Measurements from ENCODE around the gene DISC1.
"Not testable (repeated sequence)": the region's sequence is repeated elsewhere in the genome, so short reads cannot be mapped to it uniquely, and the experiment has no call there.

DISC1 gene

GRCh38 chr1:231878737-231879136 lies 252.1 kb downstream of the DISC1 start:
- H3K27ac Mint-ChIP-seq, result no peak overlapping the region
- H3K9me3 Mint-ChIP-seq, result peaks cover 3% of the 10 kb centered on the region
- H3K27me3 Mint-ChIP-seq, result no peaks in the 10 kb centered on the region
- H3K4me3 Mint-ChIP-seq, result no peak overlapping the region
- H3K4me1 Mint-ChIP-seq, result peaks cover 9% of the 10 kb centered on the region
- peaks cover 14% of the 10 kb centered on the region for H3K36me3 Mint-ChIP-seq

- peaks cover 14% of the 10 kb centered on the region for H3K36me3 Mint-ChIP-seq
- no peaks in the 10 kb centered on the region for H3K27me3 Mint-ChIP-seq
- H3K9me3 Mint-ChIP-seq, result peaks cover 3% of the 10 kb centered on the region
- H3K4me3 Mint-ChIP-seq, result no peak overlapping the region
- peaks cover 9% of the 10 kb centered on the region for H3K4me1 Mint-ChIP-seq
- no peak overlapping the region for H3K27ac Mint-ChIP-seq
Measured at GRCh38 chr1:231879296-231879695, 252.7 kb downstream of the DISC1 start.

GRCh38 chr1:231882333-231882732 lies 255.7 kb downstream of the DISC1 start:
- H3K4me1 Mint-ChIP-seq, result peaks cover 9% of the 10 kb centered on the region
- H3K36me3 Mint-ChIP-seq, result peaks cover 4% of the 10 kb centered on the region
- H3K27me3 Mint-ChIP-seq, result no peaks in the 10 kb centered on the region
- no peak overlapping the region for H3K27ac Mint-ChIP-seq
- H3K9me3 Mint-ChIP-seq, result no peaks in the 10 kb centered on the region
- no peak overlapping the region for H3K4me3 Mint-ChIP-seq

GRCh38 chr1:231882790-231883189 lies 256.2 kb downstream of the DISC1 start:
- H3K27ac Mint-ChIP-seq, result no peak overlapping the region
- peaks cover 4% of the 10 kb centered on the region for H3K36me3 Mint-ChIP-seq
- H3K4me1 Mint-ChIP-seq, result peaks cover 9% of the 10 kb centered on the region
- no peaks in the 10 kb centered on the region for H3K27me3 Mint-ChIP-seq
- H3K4me3 Mint-ChIP-seq, result no peak overlapping the region
- no peaks in the 10 kb centered on the region for H3K9me3 Mint-ChIP-seq

GRCh38 chr1:231883382-231883781 lies 256.8 kb downstream of the DISC1 start:
- Mint-ChIP-seq H3K4me1 (peaks cover 12% of the 10 kb centered on the region), H3K9me3 (no peaks in the 10 kb centered on the region), H3K4me3 (no peak overlapping the region)

GRCh38 chr1:231885209-231885854 lies 258.7 kb downstream of the DISC1 start:
- H3K36me3 Mint-ChIP-seq, result peaks cover 9% of the 10 kb centered on the region
- H3K4me1 Mint-ChIP-seq, result peaks cover 12% of the 10 kb centered on the region
- H3K9me3 Mint-ChIP-seq, result no peaks in the 10 kb centered on the region
- no peak overlapping the region for H3K27ac Mint-ChIP-seq
- H3K4me3 Mint-ChIP-seq, result no peak overlapping the region
- H3K27me3 Mint-ChIP-seq, result no peaks in the 10 kb centered on the region

More at GRCh38 chr1:231883382-231883781, 256.8 kb downstream of the DISC1 start:
- no peaks in the 10 kb centered on the region for H3K27me3 Mint-ChIP-seq
- peaks cover 7% of the 10 kb centered on the region for H3K36me3 Mint-ChIP-seq
- no peak overlapping the region for H3K27ac Mint-ChIP-seq

- Mint-ChIP-seq H3K4me3 (no peak overlapping the region), H3K27me3 (no peaks in the 10 kb centered on the region), H3K27ac (no peak overlapping the region), H3K36me3 (peaks cover 12% of the 10 kb centered on the region), H3K9me3 (no peaks in the 10 kb centered on the region), H3K4me1 (peaks cover 12% of the 10 kb centered on the region)
Measured at GRCh38 chr1:231887166-231887565, 260.6 kb downstream of the DISC1 start.

- H3K27ac Mint-ChIP-seq, result no peak overlapping the region
- H3K27me3 Mint-ChIP-seq, result no peaks in the 10 kb centered on the region
- peaks cover 12% of the 10 kb centered on the region for H3K36me3 Mint-ChIP-seq
- H3K4me3 Mint-ChIP-seq, result no peak overlapping the region
- H3K9me3 Mint-ChIP-seq, result no peaks in the 10 kb centered on the region
- peaks cover 9% of the 10 kb centered on the region for H3K4me1 Mint-ChIP-seq
Measured at GRCh38 chr1:231887866-231888265, 261.3 kb downstream of the DISC1 start.

- no peaks in the 10 kb centered on the region for H3K9me3 Mint-ChIP-seq
- peaks cover 8% of the 10 kb centered on the region for H3K36me3 Mint-ChIP-seq
- H3K27me3 Mint-ChIP-seq, result no peaks in the 10 kb centered on the region
- no peak overlapping the region for H3K27ac Mint-ChIP-seq
- no peak overlapping the region for H3K4me3 Mint-ChIP-seq
- H3K4me1 Mint-ChIP-seq, result peaks cover 10% of the 10 kb centered on the region
Measured at GRCh38 chr1:231890791-231891190, 264.2 kb downstream of the DISC1 start.

- H3K27ac Mint-ChIP-seq, result no peak overlapping the region
Measured at GRCh38 chr1:231893400-231894102, 267.0 kb downstream of the DISC1 start.

GRCh38 chr1:231896806-231897205 lies 270.2 kb downstream of the DISC1 start:
- Mint-ChIP-seq H3K27ac (no peak overlapping the region), H3K4me1 (peaks cover 14% of the 10 kb centered on the region), H3K27me3 (no peaks in the 10 kb centered on the region), H3K36me3 (peaks cover 7% of the 10 kb centered on the region), H3K4me3 (no peak overlapping the region), H3K9me3 (no peaks in the 10 kb centered on the region)

More at GRCh38 chr1:231893400-231894102, 267.0 kb downstream of the DISC1 start:
- Mint-ChIP-seq H3K4me1 (peaks cover 14% of the 10 kb centered on the region), H3K4me3 (no peak overlapping the region), H3K27me3 (no peaks in the 10 kb centered on the region), H3K9me3 (no peaks in the 10 kb centered on the region), H3K36me3 (peaks cover 10% of the 10 kb centered on the region)

- Mint-ChIP-seq H3K4me1 (peaks cover 8% of the 10 kb centered on the region), H3K36me3 (peaks cover 12% of the 10 kb centered on the region), H3K27me3 (no peaks in the 10 kb centered on the region), H3K9me3 (no peaks in the 10 kb centered on the region), H3K4me3 (no peak overlapping the region), H3K27ac (no peak overlapping the region)
Measured at GRCh38 chr1:231899046-231899445, 272.5 kb downstream of the DISC1 start.

- peaks cover 15% of the 10 kb centered on the region for H3K36me3 Mint-ChIP-seq
- no peak overlapping the region for H3K4me3 Mint-ChIP-seq
- H3K27ac Mint-ChIP-seq, result no peak overlapping the region
- H3K4me1 Mint-ChIP-seq, result peaks cover 8% of the 10 kb centered on the region
- no peaks in the 10 kb centered on the region for H3K27me3 Mint-ChIP-seq
- H3K9me3 Mint-ChIP-seq, result no peaks in the 10 kb centered on the region
Measured at GRCh38 chr1:231899713-231900435, 273.3 kb downstream of the DISC1 start.

- H3K9me3 Mint-ChIP-seq, result no peaks in the 10 kb centered on the region
- no peaks in the 10 kb centered on the region for H3K27me3 Mint-ChIP-seq
- no peak overlapping the region for H3K27ac Mint-ChIP-seq
- H3K4me3 Mint-ChIP-seq, result no peak overlapping the region
- H3K4me1 Mint-ChIP-seq, result no peaks in the 10 kb centered on the region
- H3K36me3 Mint-ChIP-seq, result peaks cover 14% of the 10 kb centered on the region
Measured at GRCh38 chr1:231903586-231904081, 277.0 kb downstream of the DISC1 start.

- not testable (repeated sequence) for H3K9me3 Mint-ChIP-seq, H3K27ac Mint-ChIP-seq, H3K27me3 Mint-ChIP-seq, H3K4me3 Mint-ChIP-seq
- peaks cover 24% of the 10 kb centered on the region for H3K4me1 Mint-ChIP-seq
- H3K36me3 Mint-ChIP-seq, result peaks cover 20% of the 10 kb centered on the region
Measured at GRCh38 chr1:231907310-231907709, 280.7 kb downstream of the DISC1 start.

- H3K36me3 Mint-ChIP-seq, result peaks cover 8% of the 10 kb centered on the region
- no peaks in the 10 kb centered on the region for H3K27me3 Mint-ChIP-seq
- H3K4me3 Mint-ChIP-seq, result no peak overlapping the region
- H3K9me3 Mint-ChIP-seq, result no peaks in the 10 kb centered on the region
- peaks cover 80% of the 10 kb centered on the region for H3K4me1 Mint-ChIP-seq
- no peak overlapping the region for H3K27ac Mint-ChIP-seq
Measured at GRCh38 chr1:231913493-231913892, 286.9 kb downstream of the DISC1 start.

Measured in activated naive CD4-positive, alpha-beta T cell treated with anti-CD3 and anti-CD28 coated beads, Interleukin-2, amount 50 U/mL, for 24 hours (primary cell).